ENCODE results near the gene KRTAP4-1.

DNA sequence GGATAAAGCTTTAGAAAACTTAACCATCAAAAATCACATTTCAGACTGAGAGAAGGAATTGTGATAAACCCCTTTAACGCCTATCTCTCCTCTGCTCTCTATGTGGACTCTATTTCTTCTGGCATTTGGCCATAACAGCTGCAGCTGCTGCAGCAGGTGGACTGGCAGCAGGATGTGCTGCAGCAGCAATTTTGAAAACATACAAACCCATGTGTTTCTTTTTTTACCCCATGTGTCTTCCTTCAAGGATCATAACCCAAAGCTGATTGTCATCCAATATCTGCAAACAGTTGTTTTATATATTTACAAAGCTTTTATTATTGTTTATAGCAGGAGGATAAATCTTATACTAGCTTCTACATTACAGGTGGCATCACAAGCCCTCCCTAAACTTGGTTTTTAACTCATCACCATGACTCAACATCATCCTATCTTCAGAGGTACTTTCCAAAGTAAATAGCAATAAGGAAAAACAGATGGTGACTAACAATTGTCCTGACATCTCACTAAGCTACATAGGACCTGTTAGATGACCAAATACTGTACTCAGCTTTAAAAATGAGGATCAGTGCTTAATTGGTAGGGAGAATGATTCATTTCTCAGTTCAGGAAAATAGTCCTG lies 27.2 kb upstream of the KRTAP4-1 start:
- TF ChIP-seq, protein P1, sequence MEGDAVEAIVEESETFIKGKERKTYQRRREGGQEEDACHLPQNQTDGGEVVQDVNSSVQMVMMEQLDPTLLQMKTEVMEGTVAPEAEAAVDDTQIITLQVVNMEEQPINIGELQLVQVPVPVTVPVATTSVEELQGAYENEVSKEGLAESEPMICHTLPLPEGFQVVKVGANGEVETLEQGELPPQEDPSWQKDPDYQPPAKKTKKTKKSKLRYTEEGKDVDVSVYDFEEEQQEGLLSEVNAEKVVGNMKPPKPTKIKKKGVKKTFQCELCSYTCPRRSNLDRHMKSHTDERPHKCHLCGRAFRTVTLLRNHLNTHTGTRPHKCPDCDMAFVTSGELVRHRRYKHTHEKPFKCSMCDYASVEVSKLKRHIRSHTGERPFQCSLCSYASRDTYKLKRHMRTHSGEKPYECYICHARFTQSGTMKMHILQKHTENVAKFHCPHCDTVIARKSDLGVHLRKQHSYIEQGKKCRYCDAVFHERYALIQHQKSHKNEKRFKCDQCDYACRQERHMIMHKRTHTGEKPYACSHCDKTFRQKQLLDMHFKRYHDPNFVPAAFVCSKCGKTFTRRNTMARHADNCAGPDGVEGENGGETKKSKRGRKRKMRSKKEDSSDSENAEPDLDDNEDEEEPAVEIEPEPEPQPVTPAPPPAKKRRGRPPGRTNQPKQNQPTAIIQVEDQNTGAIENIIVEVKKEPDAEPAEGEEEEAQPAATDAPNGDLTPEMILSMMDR (IDR thresholded peaks at IDR 0.05; ENCODE audit: borderline replicate concordance, extremely low read depth, low read length, poor library complexity, severe bottlenecking) = no peak
- no peak for TF ChIP-seq EZH2 (IDR thresholded peaks at IDR 0.05; ENCODE audit: borderline replicate concordance, low read depth, low read length, severe bottlenecking)
